ENCODE data around the gene RPGRIP1L.

DNA sequence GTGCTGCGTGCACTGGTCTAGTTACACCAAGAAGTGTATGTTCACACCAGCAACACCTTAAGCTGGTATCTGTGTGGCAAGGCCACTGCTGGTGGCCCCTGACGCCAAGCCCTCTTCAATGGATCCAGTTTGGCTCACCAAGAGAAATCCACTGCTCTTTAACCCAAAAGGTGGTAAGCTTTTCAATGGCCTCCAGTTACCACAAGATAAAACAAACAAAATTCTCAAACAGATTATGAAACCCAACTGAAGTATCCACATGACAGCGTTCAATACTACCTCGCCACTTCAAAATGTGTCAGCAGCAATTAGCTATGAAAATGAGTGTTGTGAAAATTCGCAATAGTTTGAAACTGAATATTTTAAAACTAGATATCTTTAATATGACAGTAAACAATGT lies 104.1 kb downstream of the RPGRIP1L start:
- TF ChIP-seq, protein P1, sequence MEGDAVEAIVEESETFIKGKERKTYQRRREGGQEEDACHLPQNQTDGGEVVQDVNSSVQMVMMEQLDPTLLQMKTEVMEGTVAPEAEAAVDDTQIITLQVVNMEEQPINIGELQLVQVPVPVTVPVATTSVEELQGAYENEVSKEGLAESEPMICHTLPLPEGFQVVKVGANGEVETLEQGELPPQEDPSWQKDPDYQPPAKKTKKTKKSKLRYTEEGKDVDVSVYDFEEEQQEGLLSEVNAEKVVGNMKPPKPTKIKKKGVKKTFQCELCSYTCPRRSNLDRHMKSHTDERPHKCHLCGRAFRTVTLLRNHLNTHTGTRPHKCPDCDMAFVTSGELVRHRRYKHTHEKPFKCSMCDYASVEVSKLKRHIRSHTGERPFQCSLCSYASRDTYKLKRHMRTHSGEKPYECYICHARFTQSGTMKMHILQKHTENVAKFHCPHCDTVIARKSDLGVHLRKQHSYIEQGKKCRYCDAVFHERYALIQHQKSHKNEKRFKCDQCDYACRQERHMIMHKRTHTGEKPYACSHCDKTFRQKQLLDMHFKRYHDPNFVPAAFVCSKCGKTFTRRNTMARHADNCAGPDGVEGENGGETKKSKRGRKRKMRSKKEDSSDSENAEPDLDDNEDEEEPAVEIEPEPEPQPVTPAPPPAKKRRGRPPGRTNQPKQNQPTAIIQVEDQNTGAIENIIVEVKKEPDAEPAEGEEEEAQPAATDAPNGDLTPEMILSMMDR (IDR thresholded peaks at IDR 0.05), result no peak
- TF ChIP-seq POLR2A (IDR thresholded peaks at IDR 0.05), result no peak

Measured in lower leg skin (tissue), 3 donors.